GM18526 (cell line): ENCODE measurements around the gene LRRC26.

ENCODE experiments used
- POLR2A ChIP-seq: IDR thresholded peaks from 3 replicates; pipeline ENCODE4 v1.6.1; 2011; ENCODE audit not compliant: insufficient read length; ENCODE audit errors: extremely low read depth

The LRRC26 gene

GRCh38 chr9:137145731-137146526 lies 23.9 kb downstream of the LRRC26 start:
- TF ChIP-seq POLR2A: no peak

- TF ChIP-seq POLR2A: no peak
Measured at GRCh38 chr9:137143459-137143858, 26.4 kb downstream of the LRRC26 start.

GRCh38 chr9:137141976-137142936 lies 27.6 kb downstream of the LRRC26 start:
- no peak for TF ChIP-seq POLR2A

- no peak for TF ChIP-seq POLR2A
Measured at GRCh38 chr9:137141050-137141810, 28.6 kb downstream of the LRRC26 start.

- TF ChIP-seq POLR2A: no peak
Measured at GRCh38 chr9:137140151-137141012, 29.5 kb downstream of the LRRC26 start.

GRCh38 chr9:137139468-137140150 lies 30.2 kb downstream of the LRRC26 start:
- no peak for TF ChIP-seq POLR2A

GRCh38 chr9:137138722-137139467 lies 31.0 kb downstream of the LRRC26 start, which contains the start of gene GRIN1:
GRIN1 (plus strand) TSS chr9:137139154; CDS start chr9:137139487, 333 bp downstream.
- no peak for TF ChIP-seq POLR2A

- TF ChIP-seq POLR2A: no peak
Measured at GRCh38 chr9:137138058-137138721, 31.7 kb downstream of the LRRC26 start.

GRCh38 chr9:137136881-137137607 lies 32.8 kb downstream of the LRRC26 start:
- TF ChIP-seq POLR2A: no peak

- no peak for TF ChIP-seq POLR2A
Measured at GRCh38 chr9:137136261-137136880, 33.5 kb downstream of the LRRC26 start.

GRCh38 chr9:137134191-137134590 lies 35.7 kb downstream of the LRRC26 start:
- TF ChIP-seq POLR2A: no peak

- TF ChIP-seq POLR2A: no peak
Measured at GRCh38 chr9:137130176-137130755, 39.6 kb downstream of the LRRC26 start.
